OCI-LY1 (cell line): ENCODE results near the gene ECEL1.
A peak's percentile ranks its signal among the peaks of the same experiment; 100 is the strongest.

Experiments used
- H2AFZ ChIP-seq: fragments of 200-600 bp; sonication (generic), shearing (Covaris generic); 2 replicates; pipeline ENCODE4 v1.6.0; 2014; ENCODE audit warnings: antibody characterized with exemption, mild to moderate bottlenecking, low read length
- H3F3A ChIP-seq: fragments of 200-600 bp; sonication (generic), shearing (Covaris generic); 2 replicates; pipeline ENCODE4 v1.6.0; 2014; ENCODE audit warnings: mild to moderate bottlenecking, antibody characterized with exemption, low read length, moderate library complexity; ENCODE audit not compliant: insufficient read depth
- H3K27ac ChIP-seq: fragments of 200-600 bp; sonication (generic); 2 replicates; pipeline ENCODE4 v1.5.1; 2014; ENCODE audit warnings: low read length, mixed run types, mild to moderate bottlenecking, low read depth; ENCODE audit not compliant: poor library complexity, severe bottlenecking
- H3K27me3 ChIP-seq: fragments of 200-600 bp; sonication (generic); 2 replicates; pipeline ENCODE4 v1.6.0; 2014; ENCODE audit warnings: antibody characterized with exemption, mild to moderate bottlenecking, low read length, moderate library complexity; ENCODE audit not compliant: insufficient read depth
- H3K36me3 ChIP-seq: fragments of 200-600 bp; sonication (generic); 2 replicates; pipeline ENCODE4 v1.6.1; 2014; ENCODE audit warnings: mild to moderate bottlenecking, antibody characterized with exemption, low read length, moderate library complexity, mixed read lengths; ENCODE audit not compliant: insufficient read depth
- H3K4me1 ChIP-seq: fragments of 200-600 bp; sonication (generic); 2 replicates; pipeline ENCODE4 v1.5.1; 2014; ENCODE audit warnings: mild to moderate bottlenecking, low read length, moderate library complexity; ENCODE audit not compliant: insufficient read depth, severe bottlenecking
- H3K4me2 ChIP-seq: fragments of 200-600 bp; sonication (generic), shearing (Covaris generic); 2 replicates; pipeline ENCODE4 v1.6.1; 2014; ENCODE audit warnings: low read length
- H3K4me3 ChIP-seq: fragments of 200-600 bp; sonication (generic); 2 replicates; pipeline ENCODE4 v1.5.1; 2014; ENCODE audit warnings: low read length, low read depth, mild to moderate bottlenecking, mixed read lengths; ENCODE audit not compliant: poor library complexity, severe bottlenecking
- H3K79me2 ChIP-seq: fragments of 200-600 bp; shearing (Covaris generic); 2 replicates; pipeline ENCODE4 v1.6.1; 2016; ENCODE audit warnings: mixed run types, low read length, mixed read lengths; ENCODE audit not compliant: insufficient read depth
- H3K9ac ChIP-seq: fragments of 200-600 bp; sonication (generic), shearing (Covaris generic); 2 replicates; pipeline ENCODE4 v1.6.1; 2014; ENCODE audit warnings: mild to moderate bottlenecking, low read length, mixed read lengths
- H3K9me2 ChIP-seq: fragments of 200-600 bp; sonication (generic), shearing (Covaris generic); 2 replicates; pipeline ENCODE4 v1.6.1; 2014; ENCODE audit warnings: low read depth, mild to moderate bottlenecking, low read length, mixed read lengths
- H3K9me3 ChIP-seq: fragments of 200-600 bp; shearing (Covaris generic); 2 replicates; pipeline ENCODE4 v1.6.1; 2014; ENCODE audit warnings: low read length, mixed read lengths
- H4K20me1 ChIP-seq: fragments of 200-600 bp; sonication (generic), shearing (Covaris generic); 2 replicates; pipeline ENCODE4 v1.6.0; 2016; ENCODE audit warnings: mild to moderate bottlenecking, low read length; ENCODE audit not compliant: insufficient read depth
- EZH2 ChIP-seq: fragments of 200-600 bp; sonication (generic), shearing (Covaris generic); IDR thresholded peaks from 2 replicates; pipeline ENCODE4 v1.8.0; 2017; ENCODE audit warnings: borderline replicate concordance, mixed run types, mild to moderate bottlenecking, antibody characterized with exemption, low read length, moderate library complexity, mixed read lengths
- TF ChIP-seq, protein P1 (sequence below): fragments of 200-600 bp; sonication (generic), shearing (Covaris generic); IDR thresholded peaks from 2 replicates; pipeline ENCODE4 v1.5.1; 2017; ENCODE audit warnings: mild to moderate bottlenecking, antibody characterized with exemption, low read length, moderate library complexity, mixed read lengths

ECEL1 gene

GRCh38 chr2:232432598-232433184 is 54.9 kb downstream of the ECEL1 start:
- Histone ChIP-seq H3K27me3 (peaks cover 4% of the 10 kb centered on the region; the same call in 1 of the 2 replicates), H3K9ac (no peak overlapping the region), H3K27ac (no peak overlapping the region), H3K79me2 (no peaks in the 10 kb centered on the region), H3K36me3 (no peaks in the 10 kb centered on the region), H2AFZ (no peak overlapping the region), H3K4me1 (no peaks in the 10 kb centered on the region), H4K20me1 (no peaks in the 10 kb centered on the region), H3K9me3 (no peaks in the 10 kb centered on the region), H3K4me3 (no peak overlapping the region), H3K4me2 (no peak overlapping the region), H3K9me2 (no peaks in the 10 kb centered on the region), H3F3A (no peaks in the 10 kb centered on the region)
- TF ChIP-seq EZH2: no peak
- TF ChIP-seq, protein P1, sequence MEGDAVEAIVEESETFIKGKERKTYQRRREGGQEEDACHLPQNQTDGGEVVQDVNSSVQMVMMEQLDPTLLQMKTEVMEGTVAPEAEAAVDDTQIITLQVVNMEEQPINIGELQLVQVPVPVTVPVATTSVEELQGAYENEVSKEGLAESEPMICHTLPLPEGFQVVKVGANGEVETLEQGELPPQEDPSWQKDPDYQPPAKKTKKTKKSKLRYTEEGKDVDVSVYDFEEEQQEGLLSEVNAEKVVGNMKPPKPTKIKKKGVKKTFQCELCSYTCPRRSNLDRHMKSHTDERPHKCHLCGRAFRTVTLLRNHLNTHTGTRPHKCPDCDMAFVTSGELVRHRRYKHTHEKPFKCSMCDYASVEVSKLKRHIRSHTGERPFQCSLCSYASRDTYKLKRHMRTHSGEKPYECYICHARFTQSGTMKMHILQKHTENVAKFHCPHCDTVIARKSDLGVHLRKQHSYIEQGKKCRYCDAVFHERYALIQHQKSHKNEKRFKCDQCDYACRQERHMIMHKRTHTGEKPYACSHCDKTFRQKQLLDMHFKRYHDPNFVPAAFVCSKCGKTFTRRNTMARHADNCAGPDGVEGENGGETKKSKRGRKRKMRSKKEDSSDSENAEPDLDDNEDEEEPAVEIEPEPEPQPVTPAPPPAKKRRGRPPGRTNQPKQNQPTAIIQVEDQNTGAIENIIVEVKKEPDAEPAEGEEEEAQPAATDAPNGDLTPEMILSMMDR: peak; percentile 30

DNA sequence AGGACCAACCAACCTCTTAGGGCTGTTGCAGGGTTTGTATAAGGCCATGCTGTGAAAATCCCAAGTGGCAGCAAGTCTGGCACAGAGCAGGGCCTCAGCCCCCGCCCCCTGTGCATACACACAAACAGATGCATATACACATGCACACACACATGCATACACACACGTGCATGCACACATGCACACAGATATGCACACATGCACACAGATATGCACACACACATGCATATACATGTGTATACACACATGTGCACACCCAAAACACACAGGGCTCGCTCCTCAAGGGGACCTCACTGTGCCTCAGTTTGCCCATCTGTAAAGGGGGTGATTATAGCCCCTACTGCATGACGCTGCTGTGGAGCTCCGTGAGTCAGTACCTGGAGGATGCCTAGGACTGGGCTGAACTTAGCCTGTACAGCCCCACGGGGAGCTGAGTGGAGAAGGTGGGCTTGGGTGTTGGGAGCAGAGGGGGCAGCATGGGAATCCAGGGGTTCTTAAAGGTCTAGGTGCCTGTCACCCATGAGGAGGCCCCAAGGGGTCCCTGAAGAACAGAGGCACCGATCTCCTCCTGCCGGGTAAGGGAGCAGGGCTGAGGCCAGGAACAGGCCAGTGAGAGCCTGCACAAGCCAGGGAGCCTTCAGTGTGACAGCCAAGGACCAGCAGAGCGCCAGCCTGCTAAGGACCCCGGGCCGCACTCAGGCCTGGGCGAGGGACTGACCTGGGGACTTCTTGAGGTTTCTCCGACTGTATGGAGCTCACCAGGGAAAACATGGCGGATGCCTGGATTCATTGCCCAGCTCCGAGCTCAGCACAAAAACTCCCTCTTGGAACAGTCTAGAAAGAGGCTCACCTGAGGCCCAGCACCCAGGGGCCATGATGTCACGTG is 55.7 kb downstream of the ECEL1 start:
- H3K4me1 ChIP-seq: no peaks in the 10 kb centered on the region
- no peaks in the 10 kb centered on the region for H3F3A ChIP-seq
- no peaks in the 10 kb centered on the region for H3K9me3 ChIP-seq
- H3K27ac ChIP-seq: no peak overlapping the region
- H2AFZ ChIP-seq: no peak overlapping the region
- H3K4me2 ChIP-seq: no peak overlapping the region
- no peak overlapping the region for H3K4me3 ChIP-seq
- TF ChIP-seq, protein P1: no peak
- no peak for TF ChIP-seq EZH2
- no peaks in the 10 kb centered on the region for H3K9me2 ChIP-seq
- H3K27me3 ChIP-seq: peaks cover 4% of the 10 kb centered on the region; the same call in 1 of the 2 replicates
- H3K36me3 ChIP-seq: no peaks in the 10 kb centered on the region
- no peak overlapping the region for H3K9ac ChIP-seq
- H4K20me1 ChIP-seq: no peaks in the 10 kb centered on the region
- H3K79me2 ChIP-seq: no peaks in the 10 kb centered on the region
